ENCODE measurements around the gene RTL9. TPM values are rescaled to one million over a fixed set of nuclear protein-coding genes. Genes with fewer than 3 reads are reported as not detected.
A peak's percentile ranks its signal among the peaks of the same experiment; 100 is the strongest.

The RTL9 gene
- 1.5 TPM in 1 of 2 replicates, not detected in the other for total RNA-seq (ENCODE audit: low replicate concordance)

DNA sequence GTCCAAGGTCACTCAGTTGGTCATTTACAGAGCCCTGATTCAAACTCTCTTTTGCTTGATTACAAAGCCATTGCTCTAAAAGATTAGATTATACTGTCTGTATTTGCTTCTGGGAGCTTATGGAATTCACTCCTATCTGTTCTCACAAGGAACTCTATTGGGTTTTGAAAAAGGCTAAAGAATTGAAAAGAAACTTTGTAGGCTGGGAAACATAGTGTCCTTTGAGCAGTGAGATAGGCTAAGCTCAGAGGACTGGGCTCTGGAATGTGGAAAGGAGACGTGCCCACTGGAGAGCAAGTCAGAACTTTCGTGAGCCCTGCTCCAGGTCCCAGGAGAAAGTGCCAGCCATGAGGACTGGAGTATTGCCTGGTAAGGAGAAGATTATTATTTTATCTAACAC, at the start of gene RTL9:
TSS of gene RTL9 (plus strand) at position 301 of the 400 bp plus-strand sequence. CDS start 91,770 bp downstream, outside the sequence.
- no peak within 1 kb of the TSS for H3K4me3 ChIP-seq (ENCODE audit: low read depth, low read length)
- TF ChIP-seq, protein P1, sequence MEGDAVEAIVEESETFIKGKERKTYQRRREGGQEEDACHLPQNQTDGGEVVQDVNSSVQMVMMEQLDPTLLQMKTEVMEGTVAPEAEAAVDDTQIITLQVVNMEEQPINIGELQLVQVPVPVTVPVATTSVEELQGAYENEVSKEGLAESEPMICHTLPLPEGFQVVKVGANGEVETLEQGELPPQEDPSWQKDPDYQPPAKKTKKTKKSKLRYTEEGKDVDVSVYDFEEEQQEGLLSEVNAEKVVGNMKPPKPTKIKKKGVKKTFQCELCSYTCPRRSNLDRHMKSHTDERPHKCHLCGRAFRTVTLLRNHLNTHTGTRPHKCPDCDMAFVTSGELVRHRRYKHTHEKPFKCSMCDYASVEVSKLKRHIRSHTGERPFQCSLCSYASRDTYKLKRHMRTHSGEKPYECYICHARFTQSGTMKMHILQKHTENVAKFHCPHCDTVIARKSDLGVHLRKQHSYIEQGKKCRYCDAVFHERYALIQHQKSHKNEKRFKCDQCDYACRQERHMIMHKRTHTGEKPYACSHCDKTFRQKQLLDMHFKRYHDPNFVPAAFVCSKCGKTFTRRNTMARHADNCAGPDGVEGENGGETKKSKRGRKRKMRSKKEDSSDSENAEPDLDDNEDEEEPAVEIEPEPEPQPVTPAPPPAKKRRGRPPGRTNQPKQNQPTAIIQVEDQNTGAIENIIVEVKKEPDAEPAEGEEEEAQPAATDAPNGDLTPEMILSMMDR (IDR thresholded peaks at IDR 0.05; ENCODE audit: insufficient read depth, low read length) = no peak
- no peak for DNase-seq (ENCODE audit: low read depth)

DNA sequence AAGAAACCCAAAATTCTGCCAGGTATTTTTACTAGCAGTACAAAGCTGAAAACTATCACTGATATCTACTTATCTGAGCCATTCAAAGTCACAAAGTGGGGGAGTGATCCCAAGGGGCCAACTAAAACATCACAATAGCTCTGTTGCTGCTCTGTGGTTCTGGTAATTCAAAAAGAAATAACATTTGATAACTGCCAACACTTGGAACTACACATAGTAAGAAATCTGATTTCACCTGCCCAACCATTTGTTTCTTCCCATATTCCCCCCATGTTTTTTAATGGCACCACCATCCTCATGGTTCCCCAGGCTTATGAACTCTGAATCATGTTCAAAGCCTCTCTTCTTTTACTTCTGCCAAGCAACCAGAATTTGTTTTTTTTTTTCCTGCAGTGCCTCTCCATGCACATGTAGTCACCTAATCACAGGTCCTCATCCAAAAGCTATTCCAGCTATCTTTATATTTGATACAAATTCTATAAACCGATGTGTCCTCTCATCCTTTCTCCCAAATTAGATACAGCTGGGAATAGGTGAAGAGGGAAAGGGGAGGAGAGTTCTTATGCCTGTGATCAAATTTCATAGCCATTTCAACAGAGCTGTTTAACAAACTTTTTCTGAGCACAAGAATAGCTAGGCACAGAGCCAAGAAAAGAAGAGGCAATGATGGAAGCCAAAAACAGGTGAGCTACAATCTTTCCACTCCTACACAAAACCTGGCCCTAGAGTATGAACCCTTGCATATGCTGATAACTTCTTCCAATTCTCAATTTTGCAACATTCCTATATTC, 48.5 kb upstream of the RTL9 start:
- no peak overlapping the region for H3K4me3 ChIP-seq (ENCODE audit: low read depth, low read length)
- DNase-seq (ENCODE audit: low read depth) = no peak
- TF ChIP-seq, protein P1 (IDR thresholded peaks at IDR 0.05; ENCODE audit: insufficient read depth, low read length) = no peak

DNA sequence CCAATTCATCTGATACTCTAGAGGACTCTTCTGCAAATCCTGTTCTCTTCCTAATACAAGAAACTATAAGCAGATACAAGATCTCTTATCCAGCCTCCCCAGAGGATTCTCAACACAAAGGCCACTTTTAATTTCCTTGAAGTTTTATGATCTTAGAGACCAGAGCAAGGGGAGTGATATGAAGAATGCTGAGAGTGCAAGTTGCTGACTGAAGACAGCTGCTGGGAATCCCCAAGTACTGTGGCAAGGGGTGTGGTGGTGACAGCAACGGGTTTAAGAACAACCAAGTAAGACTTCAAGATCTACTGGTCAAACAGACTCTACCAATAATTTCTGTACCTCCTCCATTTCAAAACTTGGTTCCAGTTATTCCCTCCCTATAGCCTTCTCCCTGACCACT, 47.8 kb upstream of the RTL9 start:
- H3K4me3 ChIP-seq (ENCODE audit: low read depth, low read length) = no peak overlapping the region
- TF ChIP-seq, protein P1 (IDR thresholded peaks at IDR 0.05; ENCODE audit: insufficient read depth, low read length) = no peak
- no peak for DNase-seq (ENCODE audit: low read depth)

DNA sequence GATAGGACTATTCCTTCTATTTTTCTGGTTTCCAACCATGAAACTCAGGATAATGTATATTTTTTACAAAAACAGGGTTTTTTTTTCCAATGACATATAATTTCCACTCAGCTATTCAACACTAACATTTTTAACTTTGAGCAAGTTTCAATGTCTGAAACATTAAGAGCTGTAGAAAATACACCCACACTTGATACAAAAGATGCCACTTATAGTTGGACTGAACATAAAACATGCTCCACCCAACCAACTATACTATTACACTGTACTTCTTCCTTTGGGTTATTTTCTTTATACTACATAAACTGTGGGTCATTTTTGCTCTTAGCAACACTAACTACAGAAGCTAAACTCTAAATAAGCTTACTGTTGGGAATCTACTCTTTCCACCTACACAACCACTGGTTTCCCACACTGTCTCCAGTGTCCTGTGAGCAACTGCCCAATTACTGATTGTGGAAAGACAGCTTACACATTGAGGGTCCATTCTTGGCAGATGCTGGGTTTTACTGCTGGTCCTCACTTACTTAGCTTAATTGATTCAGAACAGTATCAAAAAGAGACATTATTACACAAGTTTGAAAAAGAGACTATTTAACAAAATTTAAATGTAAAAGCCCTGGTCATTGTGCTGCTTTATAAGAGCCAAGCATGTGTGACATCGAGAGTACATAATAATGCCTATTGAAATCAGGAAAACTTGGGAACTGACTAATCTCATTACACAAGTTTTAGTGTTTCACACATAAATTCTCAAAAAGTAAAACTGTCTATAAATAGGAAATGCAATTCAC, 47.0 kb upstream of the RTL9 start:
- TF ChIP-seq, protein P1 (IDR thresholded peaks at IDR 0.05; ENCODE audit: insufficient read depth, low read length) = no peak
- DNase-seq (ENCODE audit: low read depth) = no peak
- no peak overlapping the region for H3K4me3 ChIP-seq (ENCODE audit: low read depth, low read length)

DNA sequence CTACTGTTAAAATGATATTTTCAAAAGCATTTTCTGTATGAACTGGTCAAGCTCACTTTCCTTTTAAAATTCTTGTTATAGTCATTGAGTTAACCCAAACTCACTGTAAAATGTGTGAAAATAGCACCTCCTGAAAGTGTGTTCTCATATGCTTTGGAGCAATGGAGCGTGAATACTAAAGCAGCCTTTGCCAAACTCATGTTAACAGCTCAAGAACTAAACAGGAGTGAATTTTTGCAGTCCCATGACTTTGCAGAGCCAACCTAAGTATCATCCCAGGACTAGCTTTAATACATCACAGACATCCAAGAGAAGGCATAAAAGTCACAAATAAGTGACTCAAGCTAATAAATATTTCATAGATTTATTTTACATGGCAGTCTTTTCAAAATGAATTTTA, 43.1 kb upstream of the RTL9 start:
- peak overlapping the region; percentile 77 for H3K4me3 ChIP-seq (ENCODE audit: low read depth, low read length)
- TF ChIP-seq, protein P1 (IDR thresholded peaks at IDR 0.05; ENCODE audit: insufficient read depth, low read length) = no peak

DNA sequence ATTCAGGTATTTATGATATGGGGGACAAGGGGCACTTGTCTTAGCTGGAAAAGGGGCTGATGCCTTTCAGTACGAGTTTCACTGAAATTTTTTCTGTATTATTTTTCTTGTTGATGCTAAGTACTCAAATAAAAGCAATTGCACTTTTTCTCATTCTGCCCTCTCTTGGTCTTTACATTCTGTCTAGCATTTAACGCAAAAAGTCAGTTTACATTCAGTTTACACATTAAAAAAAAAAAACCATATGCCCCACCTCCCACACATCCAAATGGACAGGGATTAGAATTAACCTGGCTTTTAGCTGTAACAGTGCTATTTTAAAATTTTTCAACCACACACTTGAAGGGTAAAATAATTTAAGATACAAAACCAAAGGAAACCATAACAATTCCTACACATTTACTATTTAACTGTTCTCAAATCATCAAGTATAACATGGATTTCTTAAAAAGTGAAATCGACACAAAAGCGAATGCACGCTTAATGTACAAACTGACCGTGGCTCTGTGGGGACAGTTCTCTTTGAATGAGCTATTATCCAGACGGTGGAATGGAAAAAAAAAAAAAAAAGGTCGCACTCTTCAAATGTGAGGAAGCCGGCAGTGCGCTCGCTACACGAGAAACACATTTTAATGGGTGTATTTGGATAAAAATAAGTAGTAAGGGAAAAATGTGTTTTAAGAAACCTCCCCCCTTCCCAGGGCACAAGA, 42.1 kb upstream of the RTL9 start:
- H3K4me3 ChIP-seq (ENCODE audit: low read depth, low read length) = peak overlapping the region; percentile 77
- no peak for DNase-seq (ENCODE audit: low read depth)
- TF ChIP-seq, protein P1 (IDR thresholded peaks at IDR 0.05; ENCODE audit: insufficient read depth, low read length) = no peak

More for the DNA sequence above, 43.1 kb upstream of the RTL9 start:
- DNase-seq (ENCODE audit: low read depth) = peak; percentile 30
